GM18505 (cell line): ENCODE data around the gene OSBPL1A.

Source experiments
- ATAC-seq: cut with Tn5 transposase; IDR thresholded peaks from one replicate; pipeline ENCODE4 v1.9.1; 2021; ENCODE audit not compliant: unreplicated experiment
- POLR2A ChIP-seq: IDR thresholded peaks from 4 replicates; pipeline ENCODE4 v1.6.1; 2011; ENCODE audit warnings: borderline replicate concordance; ENCODE audit not compliant: insufficient read depth, insufficient read length; ENCODE audit errors: extremely low read depth

Gene OSBPL1A

GRCh38 chr18:24322584-24323136 is 75.0 kb downstream of the OSBPL1A start:
- ATAC-seq = no peak

DNA sequence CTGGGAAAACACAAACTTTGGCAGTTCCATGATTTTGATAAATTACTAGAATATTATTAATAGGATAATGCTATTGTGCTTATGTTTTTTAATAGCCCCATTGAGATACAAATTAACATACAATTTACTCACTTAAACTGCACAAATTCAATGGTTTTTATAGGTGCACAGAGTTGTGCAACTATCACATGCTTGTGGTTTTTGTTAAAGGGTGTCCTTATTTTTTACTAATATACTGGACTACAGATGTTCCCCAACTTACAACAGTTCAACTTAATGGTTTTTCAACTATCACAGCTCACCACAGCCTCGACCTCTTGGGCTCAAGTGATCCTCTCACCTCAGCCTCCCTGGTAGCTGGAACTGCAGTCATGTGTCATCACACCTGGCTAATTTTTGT is 76.6 kb downstream of the OSBPL1A start:
- no peak for TF ChIP-seq POLR2A
- ATAC-seq = no peak

More at GRCh38 chr18:24322584-24323136, 75.0 kb downstream of the OSBPL1A start:
- TF ChIP-seq POLR2A = no peak

DNA sequence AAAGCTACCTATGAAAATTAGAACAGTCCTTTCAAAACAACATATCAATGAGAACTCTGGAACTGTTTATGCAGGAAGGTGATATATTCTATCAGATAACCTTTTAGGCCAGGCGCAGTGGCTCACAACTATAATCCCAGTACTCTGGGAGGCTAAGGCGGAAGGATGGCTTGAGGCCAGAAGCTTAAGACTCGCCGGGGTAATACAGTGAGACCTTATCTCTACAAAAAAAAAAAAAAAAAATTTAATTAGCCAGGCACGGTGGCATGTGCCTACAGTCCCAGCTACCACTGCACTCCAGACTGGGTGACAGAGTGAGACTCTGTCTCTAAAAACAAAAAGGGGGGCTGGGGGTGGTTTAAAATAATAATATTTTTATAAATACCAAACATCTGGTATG is 77.9 kb downstream of the OSBPL1A start:
- no peak for ATAC-seq
- TF ChIP-seq POLR2A = no peak

DNA sequence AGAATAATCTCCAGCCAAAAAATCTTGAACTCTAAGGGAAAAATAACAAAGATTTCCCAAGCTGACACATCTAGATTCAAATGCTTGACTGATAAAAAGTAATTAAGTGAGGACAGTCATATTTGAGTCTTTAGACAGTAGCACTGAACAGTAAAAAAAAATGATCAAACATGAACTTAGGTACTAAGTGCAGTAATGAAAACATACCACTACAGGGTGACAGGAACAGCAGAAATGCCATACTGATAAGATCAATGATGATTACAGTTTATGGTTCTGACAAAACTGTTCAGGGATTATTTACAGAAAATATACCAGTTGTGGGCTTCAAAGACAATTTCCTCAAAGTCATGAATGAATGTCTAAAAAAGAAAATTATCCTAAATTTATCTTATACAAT is 80.3 kb downstream of the OSBPL1A start:
- no peak for TF ChIP-seq POLR2A
- ATAC-seq = no peak

DNA sequence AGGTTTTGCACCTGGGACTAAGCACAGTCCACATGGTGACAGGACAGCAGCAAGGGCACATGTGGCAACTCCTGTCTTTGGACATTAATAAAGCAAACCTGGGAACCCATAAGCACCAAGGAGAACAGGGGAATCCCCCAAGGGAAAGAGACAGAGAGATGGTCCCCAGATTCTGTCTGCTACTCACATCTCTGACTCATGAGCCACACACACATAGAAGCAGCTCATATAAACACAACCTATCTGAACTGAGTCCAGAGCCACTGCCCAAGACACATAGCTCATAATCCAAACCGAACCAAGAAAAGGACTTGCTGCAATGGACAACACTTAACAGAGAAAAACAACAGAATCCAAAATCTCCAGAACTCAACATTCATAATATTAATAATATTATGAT is 82.5 kb downstream of the OSBPL1A start:
- no peak for TF ChIP-seq POLR2A
- no peak for ATAC-seq

- no peak for ATAC-seq
- TF ChIP-seq POLR2A = no peak
Observed at GRCh38 chr18:24306201-24306600, 91.4 kb downstream of the OSBPL1A start.

GRCh38 chr18:24300703-24301102 is 96.9 kb downstream of the OSBPL1A start:
- TF ChIP-seq POLR2A = no peak
- no peak for ATAC-seq

DNA sequence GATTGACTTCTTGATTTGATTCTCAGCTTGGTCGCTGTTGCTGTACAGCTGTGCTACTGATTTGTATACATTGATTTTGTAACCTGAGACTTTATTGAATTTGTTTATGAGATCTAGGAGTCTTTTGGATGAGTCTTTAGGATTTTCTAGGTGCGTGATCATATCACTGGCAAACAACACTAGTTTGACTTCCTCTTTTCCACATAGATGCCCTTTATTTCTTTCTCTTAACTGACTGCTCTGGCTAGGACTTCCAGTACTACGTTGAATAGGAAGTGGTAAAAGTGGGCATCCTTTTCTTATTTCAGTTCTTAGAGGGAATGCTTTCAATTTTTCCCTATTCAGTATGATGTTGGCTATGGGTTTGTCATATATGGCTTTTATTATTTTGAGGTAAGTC is 101.3 kb downstream of the OSBPL1A start:
- no peak for ATAC-seq
- TF ChIP-seq POLR2A = no peak

DNA sequence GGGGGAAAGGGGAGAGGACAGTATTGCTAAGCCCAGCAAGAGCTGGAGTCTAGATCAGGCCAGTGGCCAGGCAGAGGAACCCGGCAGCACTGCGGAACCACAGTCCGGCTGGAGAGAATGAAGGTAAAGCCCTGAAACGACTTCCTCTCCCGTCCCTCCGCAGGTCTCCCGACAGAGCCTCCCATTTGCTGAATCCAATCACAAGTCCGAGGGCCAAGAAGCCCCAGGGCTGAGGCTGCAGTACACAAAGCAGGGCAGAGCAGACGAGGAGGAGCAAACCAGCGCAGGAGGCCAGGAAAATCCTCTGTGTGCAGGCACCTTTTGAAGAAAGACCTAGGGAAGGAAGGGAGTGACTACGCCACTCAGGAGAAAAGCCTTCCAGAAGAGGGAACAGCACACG is 104.4 kb downstream of the OSBPL1A start:
- no peak for ATAC-seq

GRCh38 chr18:24278591-24278990 is 119.0 kb downstream of the OSBPL1A start:
- ATAC-seq = no peak
- TF ChIP-seq POLR2A = no peak

More for the DNA sequence above, 104.4 kb downstream of the OSBPL1A start:
- TF ChIP-seq POLR2A = no peak

DNA sequence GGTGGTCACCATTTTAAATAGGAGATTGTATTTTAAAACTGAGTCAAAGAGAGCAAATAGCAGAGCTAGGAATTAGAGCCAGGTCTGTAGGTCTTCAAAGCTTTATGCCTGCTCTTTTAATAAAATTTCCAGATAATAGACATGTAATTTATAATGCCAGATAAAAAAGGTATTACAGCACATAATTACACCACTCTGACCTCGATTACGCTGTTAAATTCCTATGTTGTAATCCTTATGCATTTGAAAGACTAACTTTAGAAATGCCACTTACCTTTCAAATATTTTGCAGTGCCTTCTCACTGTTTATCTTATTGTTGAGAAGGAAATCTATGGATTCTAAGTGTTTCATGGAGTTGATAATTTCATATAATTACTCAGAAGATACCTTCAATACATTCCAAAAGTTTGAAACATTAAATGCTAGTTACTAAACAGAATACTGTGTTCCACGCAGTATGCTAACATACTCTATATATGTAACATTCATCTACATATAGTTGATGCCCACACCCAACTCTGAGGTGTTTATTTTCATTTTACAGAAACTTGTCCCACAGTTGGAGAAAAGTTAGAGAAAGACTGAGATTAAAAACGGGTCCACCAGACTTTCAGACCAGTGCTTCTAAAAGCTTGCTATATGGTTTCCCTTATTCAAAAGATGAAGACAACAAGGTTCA is 120.0 kb downstream of the OSBPL1A start:
- no peak for TF ChIP-seq POLR2A
- no peak for ATAC-seq

DNA sequence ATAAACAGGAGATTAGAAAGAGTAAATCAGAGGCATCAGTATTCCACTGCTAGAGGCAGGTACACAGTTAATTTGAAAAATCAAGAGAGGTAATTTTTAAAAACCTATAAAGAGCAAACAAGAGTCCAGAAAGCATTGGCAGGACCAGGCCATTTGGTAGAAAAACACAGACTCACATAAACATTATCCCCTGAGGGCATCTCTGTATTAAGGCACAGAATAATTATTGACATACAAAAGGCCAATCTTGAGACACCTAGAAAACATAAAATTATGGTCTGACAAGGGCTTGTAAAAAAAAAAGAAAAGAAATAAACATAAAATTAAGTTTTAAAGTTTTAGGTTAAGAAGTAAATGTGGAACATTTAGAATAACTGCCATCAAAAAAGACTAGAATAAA is 120.6 kb downstream of the OSBPL1A start:
- no peak for TF ChIP-seq POLR2A
- ATAC-seq = no peak

GRCh38 chr18:24274837-24275236 is 122.8 kb downstream of the OSBPL1A start:
- TF ChIP-seq POLR2A = no peak
- ATAC-seq = no peak

DNA sequence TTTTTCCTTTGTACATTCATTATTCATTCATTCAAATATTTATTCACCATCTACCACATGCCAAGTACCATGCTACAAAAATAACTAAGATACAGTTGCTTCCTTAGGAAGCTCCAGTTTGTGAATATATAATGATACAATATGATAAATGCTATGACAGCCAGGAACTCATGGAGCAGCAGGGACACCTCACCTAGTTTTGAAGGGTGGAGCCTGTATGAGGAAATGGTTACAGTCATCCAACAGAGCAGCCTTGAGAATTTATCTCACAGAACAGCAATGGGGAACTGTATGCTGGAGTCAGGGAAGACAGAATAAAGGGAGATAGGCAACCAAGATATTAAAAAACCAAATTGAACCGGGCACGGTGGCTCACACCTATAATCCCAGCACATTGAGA is 124.0 kb downstream of the OSBPL1A start:
- no peak for TF ChIP-seq POLR2A
- ATAC-seq = no peak

GRCh38 chr18:24272229-24272525 is 125.4 kb downstream of the OSBPL1A start:
- TF ChIP-seq POLR2A = no peak
- no peak for ATAC-seq
